ENCODE data around the gene CAMK4. TPM values are rescaled to one million over a fixed set of nuclear protein-coding genes. Genes with fewer than 3 reads are reported as not detected.

CAMK4 gene
- total RNA-seq, 1 experiment from 2014 or later = 6.3 TPM

- Histone ChIP-seq H2BK15ac (ENCODE audit: low read depth, low read length) (no peak overlapping the region), H2BK12ac (ENCODE audit: insufficient read length, low read depth, low read length) (no peak overlapping the region), H3K56ac (ENCODE audit: insufficient read length, low read depth, low read length) (no peak overlapping the region), H3T11ph (ENCODE audit: low read length) (no peak overlapping the region), H3K4me1 (ENCODE audit: insufficient read depth, low read length) (no peaks in the 10 kb centered on the region), H3K27ac (ENCODE audit: insufficient read length, low read depth, low read length) (no peak overlapping the region), H4K5ac (ENCODE audit: insufficient read length, low read depth, low read length) (no peak overlapping the region), H2AFZ (ENCODE audit: low read length) (no peak overlapping the region), H3K9ac (ENCODE audit: extremely low read depth, insufficient read length, low read length) (no peak overlapping the region), H3K4me2 (ENCODE audit: insufficient read depth, insufficient read length, low read length) (no peak overlapping the region), H3K79me1 (ENCODE audit: insufficient read depth, low read depth, low read length, poor library complexity, severe bottlenecking) (no peaks in the 10 kb centered on the region), H3K79me2 (ENCODE audit: insufficient read depth, low read length) (no peaks in the 10 kb centered on the region), H2BK120ac (ENCODE audit: low read depth, low read length, poor library complexity, severe bottlenecking) (no peak overlapping the region), H4K20me1 (ENCODE audit: control insufficient read depth, insufficient read depth, insufficient read length) (no peaks in the 10 kb centered on the region), H3K14ac (ENCODE audit: insufficient read depth, low read length) (no peak overlapping the region), H4K8ac (replicated peaks; ENCODE audit: insufficient read length, low read depth, low read length) (no peak overlapping the region), H3K23ac (ENCODE audit: insufficient read length, low read depth, low read length) (no peak overlapping the region), H2AK5ac (ENCODE audit: insufficient read length, low read length) (no peak overlapping the region), H4K91ac (ENCODE audit: insufficient read length, low read depth, low read length) (no peak overlapping the region), H3K9me3 (ENCODE audit: control insufficient read depth, low read depth, low read length) (no peaks in the 10 kb centered on the region), H3K27me3 (ENCODE audit: insufficient read depth, low read length) (no peaks in the 10 kb centered on the region), H2BK5ac (ENCODE audit: insufficient read length, low read length) (no peak overlapping the region), H3K18ac (ENCODE audit: insufficient read length, low read depth, low read length) (no peak overlapping the region), H2BK20ac (ENCODE audit: low read depth, low read length, poor library complexity, severe bottlenecking) (no peak overlapping the region), H3K4ac (ENCODE audit: low read depth, low read length) (no peak overlapping the region), H3K23me2 (ENCODE audit: insufficient read length, low read depth, low read length, poor library complexity, severe bottlenecking) (no peaks in the 10 kb centered on the region)
- Mint-ChIP-seq H3K9me3 (no peaks in the 10 kb centered on the region), H3K36me3 (ENCODE audit: insufficient read depth in 1 of 3, low read depth in 3 of 3) (no peaks in the 10 kb centered on the region), H3K27ac (no peak overlapping the region), H3K4me1 (no peaks in the 10 kb centered on the region), H3K27me3 (ENCODE audit: low read depth) (no peaks in the 10 kb centered on the region), H3K4me3 (no peak overlapping the region)
- no peak for DNase-seq
- WGBS (ENCODE audit: extremely low coverage, insufficient read length, low lambda C conversion rate) = no CpG with 5 or more reads among the region's 2 CpGs
- TF ChIP-seq CTCF (conservative IDR thresholded peaks at IDR 0.05) = no peak
Observed at GRCh38 chr5:111375645-111376044, 151.5 kb downstream of the CAMK4 start.
